OCI-LY7 (cell line): ENCODE data around the gene SHMT2. TPM values are rescaled to one million over a fixed set of nuclear protein-coding genes. Genes with fewer than 3 reads are reported as not detected.

Experiments used
- BruUV-seq: library from RNA; stranded (reverse); fragments of 400-500 nt; replicated peaks from 2 replicates; lab custom pipeline; 2021; lab: Mats Ljungman, UMichigan
- CTCF ChIA-PET: fragments of 300-600 bp; sonication (Branson Sonifier 250); formaldehyde crosslinking; loops from one replicate; lab custom pipeline; 2022; ENCODE audit warnings: antibody characterized with exemption; ENCODE audit not compliant: unreplicated experiment; lab: Charles Lee
- POLR2A ChIA-PET: fragments of 300-600 bp; sonication (Branson Sonifier 250); formaldehyde crosslinking; loops from one replicate; lab custom pipeline; 2022; ENCODE audit warnings: antibody characterized with exemption; lab: Charles Lee
- DNase-seq: peaks from one replicate; pipeline ENCODE4 v3.0.0-alpha.2; 2015; ENCODE audit warnings: low spot score
- H2AFZ ChIP-seq: fragments of 200-600 bp; sonication (generic), shearing (Covaris generic); 2 replicates; pipeline ENCODE4 v1.6.1; 2014; ENCODE audit warnings: mild to moderate bottlenecking, antibody characterized with exemption, low read length, moderate library complexity
- H3K27ac ChIP-seq: fragments of 200-600 bp; sonication (generic); 2 replicates; pipeline ENCODE4 v1.5.1; 2014; ENCODE audit warnings: mixed run types, low read depth, mild to moderate bottlenecking, moderate library complexity, low read length, inconsistent platforms; ENCODE audit not compliant: poor library complexity, severe bottlenecking
- H3K36me3 ChIP-seq: fragments of 200-600 bp; sonication (generic); 2 replicates; pipeline ENCODE4 v1.6.1; 2014; ENCODE audit warnings: mild to moderate bottlenecking, antibody characterized with exemption, low read length, moderate library complexity, mixed read lengths; ENCODE audit not compliant: insufficient read depth
- H3K4me1 ChIP-seq: fragments of 200-600 bp; sonication (generic); 2 replicates; pipeline ENCODE4 v1.5.1; 2014; ENCODE audit warnings: mild to moderate bottlenecking, low read length; ENCODE audit not compliant: insufficient read depth, poor library complexity, severe bottlenecking
- H3K4me2 ChIP-seq: fragments of 200-600 bp; sonication (generic); 2 replicates; pipeline ENCODE4 v1.6.1; 2014; ENCODE audit warnings: mild to moderate bottlenecking, low read length
- H3K4me3 ChIP-seq: fragments of 200-600 bp; sonication (generic); 2 replicates; pipeline ENCODE4 v1.5.1; 2014; ENCODE audit warnings: mild to moderate bottlenecking, low read depth, low read length; ENCODE audit not compliant: poor library complexity, severe bottlenecking
- H3K79me2 ChIP-seq: fragments of 200-600 bp; sonication (generic); 2 replicates; pipeline ENCODE4 v1.6.1; 2016; ENCODE audit warnings: low read depth, mild to moderate bottlenecking, low read length, moderate library complexity, mixed read lengths; ENCODE audit not compliant: insufficient read depth
- H3K9me2 ChIP-seq: fragments of 200-600 bp; sonication (generic); 2 replicates; pipeline ENCODE4 v1.6.1; 2016; ENCODE audit warnings: mild to moderate bottlenecking, low read length, mixed read lengths; ENCODE audit not compliant: insufficient read depth
- H3K9me3 ChIP-seq: fragments of 200-600 bp; sonication (generic); 2 replicates; pipeline ENCODE4 v1.6.1; 2014; ENCODE audit warnings: mild to moderate bottlenecking, mixed run types, low read length, mixed read lengths
- H4K20me1 ChIP-seq: fragments of 200-600 bp; sonication (generic); 2 replicates; pipeline ENCODE4 v1.6.1; 2014; ENCODE audit warnings: mild to moderate bottlenecking, antibody characterized with exemption, low read length, moderate library complexity, mixed read lengths; ENCODE audit not compliant: insufficient read depth
- EZH2phosphoT487 ChIP-seq: fragments of 200-600 bp; sonication (generic); IDR thresholded peaks from 2 replicates; pipeline ENCODE4 v1.6.1; 2018; ENCODE audit warnings: low read depth, borderline replicate concordance, mild to moderate bottlenecking, mixed run types, antibody characterized with exemption, low read length, moderate library complexity, mixed read lengths
- intact Hi-C: fragments of 100-400 bp; cut with micrococcal nuclease; formaldehyde crosslinking; loops from one replicate; pipeline ENCODE4 v1.10.0; 2022; ENCODE audit not compliant: unreplicated experiment
- total RNA-seq, 2 experiments: library from RNA; depleted of rRNA in 1 of 2; stranded (reverse); fragments of >200 nt in 1 of 2; shearing (Covaris generic) in 1 of 2; gene quantifications; 2 replicates each; pipeline ENCODE4 v1.2.3, GENCODE V29; 2014 to 2022
- TF ChIP-seq, protein P1 (sequence below): fragments of 200-600 bp; sonication (generic); conservative IDR thresholded peaks from 2 replicates; pipeline ENCODE4 v1.5.1; 2014; ENCODE audit warnings: mild to moderate bottlenecking, antibody characterized with exemption, low read length, moderate library complexity, mixed read lengths

Gene SHMT2
- total RNA-seq, 2 experiments from 2014 or later: 394 to 415 TPM

DNA sequence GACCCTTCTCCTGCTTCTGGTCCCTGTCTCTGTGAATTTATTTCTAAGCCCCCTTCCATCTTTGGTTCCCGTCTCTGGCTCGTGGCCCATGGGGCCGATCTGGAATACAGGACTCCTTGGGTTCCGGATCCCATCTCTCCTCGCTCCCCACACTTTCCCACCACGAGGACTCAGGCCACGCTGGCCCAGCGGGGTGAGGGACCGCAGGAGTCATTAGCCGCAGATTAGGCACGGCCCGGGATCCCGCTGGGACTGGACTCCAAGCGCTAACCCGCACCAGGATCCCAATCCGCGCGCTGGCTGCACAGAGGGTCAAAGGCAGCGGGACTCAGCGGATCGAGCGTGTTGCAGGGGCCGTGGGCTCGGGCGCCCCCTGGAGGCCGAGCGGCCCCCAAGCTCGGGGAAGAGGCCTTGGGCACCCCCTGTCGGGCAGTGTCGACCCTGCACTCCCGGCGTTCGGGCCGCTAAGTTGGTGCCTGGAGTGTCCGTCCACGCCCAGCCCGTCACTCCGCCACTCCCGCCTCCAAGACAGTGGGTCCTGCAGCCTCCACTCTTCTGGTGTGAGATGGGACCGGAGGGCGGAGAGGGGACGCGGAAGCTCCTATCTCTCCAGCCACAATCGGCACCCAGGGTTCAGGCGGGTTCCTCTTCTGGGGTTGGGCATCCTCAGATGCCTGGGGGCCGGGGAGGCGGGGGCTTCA, 9.5 kb downstream of the SHMT2 start:
- BruUV-seq: no TSS peak
- H3K4me2 ChIP-seq: peak overlapping the region; percentile 99
- no peaks in the 10 kb centered on the region for H3K79me2 ChIP-seq
- no peak for TF ChIP-seq EZH2phosphoT487
- TF ChIP-seq, protein P1, sequence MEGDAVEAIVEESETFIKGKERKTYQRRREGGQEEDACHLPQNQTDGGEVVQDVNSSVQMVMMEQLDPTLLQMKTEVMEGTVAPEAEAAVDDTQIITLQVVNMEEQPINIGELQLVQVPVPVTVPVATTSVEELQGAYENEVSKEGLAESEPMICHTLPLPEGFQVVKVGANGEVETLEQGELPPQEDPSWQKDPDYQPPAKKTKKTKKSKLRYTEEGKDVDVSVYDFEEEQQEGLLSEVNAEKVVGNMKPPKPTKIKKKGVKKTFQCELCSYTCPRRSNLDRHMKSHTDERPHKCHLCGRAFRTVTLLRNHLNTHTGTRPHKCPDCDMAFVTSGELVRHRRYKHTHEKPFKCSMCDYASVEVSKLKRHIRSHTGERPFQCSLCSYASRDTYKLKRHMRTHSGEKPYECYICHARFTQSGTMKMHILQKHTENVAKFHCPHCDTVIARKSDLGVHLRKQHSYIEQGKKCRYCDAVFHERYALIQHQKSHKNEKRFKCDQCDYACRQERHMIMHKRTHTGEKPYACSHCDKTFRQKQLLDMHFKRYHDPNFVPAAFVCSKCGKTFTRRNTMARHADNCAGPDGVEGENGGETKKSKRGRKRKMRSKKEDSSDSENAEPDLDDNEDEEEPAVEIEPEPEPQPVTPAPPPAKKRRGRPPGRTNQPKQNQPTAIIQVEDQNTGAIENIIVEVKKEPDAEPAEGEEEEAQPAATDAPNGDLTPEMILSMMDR: peak; percentile 100
- peaks cover 20% of the 10 kb centered on the region for H3K36me3 ChIP-seq
- ChIA-PET CTCF (interaction anchor here (2.3 to 3.0 kb wide), 2 partner anchors 9 to 25 kb away, joined by 10 to 18 read pairs; partner anchors contain the start of gene SHMT2), POLR2A (interaction anchor here (1.0 to 7.3 kb wide), 4 partner anchors 8 to 25 kb away, joined by 5 to 69 read pairs (median 14); partner anchors contain the start of gene SHMT2)
- H2AFZ ChIP-seq: peak overlapping the region; percentile 43; the same call in 1 of the 2 replicates
- H3K27ac ChIP-seq: peak overlapping the region; percentile 92
- H3K4me3 ChIP-seq: peak overlapping the region; percentile 74
- DNase-seq: peak; percentile 90
- 0 out of 2 replicates have a peak, but pooled peaks cover 2% of the 10 kb centered on the region for H4K20me1 ChIP-seq
- H3K4me1 ChIP-seq: peaks cover 53% of the 10 kb centered on the region
- H3K9me2 ChIP-seq: no peaks in the 10 kb centered on the region
- intact Hi-C loops: loop anchor here (1.0 kb wide), 1 partner anchor 25 kb away; no protein-coding TSS in a partner anchor
- no peaks in the 10 kb centered on the region for H3K9me3 ChIP-seq

DNA sequence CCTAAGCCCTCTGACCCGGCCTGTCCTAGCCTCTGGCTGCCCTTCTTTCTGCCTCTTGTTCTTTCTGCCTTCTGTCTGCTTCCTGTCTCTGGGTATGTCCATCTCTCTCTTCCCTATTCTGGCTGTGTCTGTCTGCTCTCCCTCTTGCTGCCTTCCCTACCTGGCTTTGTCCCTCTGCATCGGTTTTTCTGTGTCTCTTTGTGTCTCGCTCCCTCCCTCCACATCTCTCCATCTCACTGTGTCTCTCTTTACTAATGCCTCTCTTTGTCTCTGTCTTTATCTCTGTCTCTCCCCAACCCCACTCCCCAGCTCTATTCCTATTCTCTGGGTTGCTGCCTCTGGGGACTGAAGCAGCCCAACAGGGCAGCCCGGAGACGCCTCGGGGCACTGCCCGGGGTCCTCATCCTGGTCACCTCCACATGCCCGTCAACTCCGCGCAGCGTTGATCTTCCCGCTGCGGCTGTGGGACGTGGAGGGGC, 10.1 kb downstream of the SHMT2 start:
- H2AFZ ChIP-seq: peak overlapping the region; percentile 34; the same call in 1 of the 2 replicates
- TSS peak; percentile 72 for BruUV-seq
- intact Hi-C loops: loop anchor here (1.0 to 5.0 kb wide), 6 partner anchors 25 to 513 kb away; partner anchors contain the start of genes CDK4, DDIT3 and STAT6
- H3K27ac ChIP-seq: peak overlapping the region; percentile 92
- ChIA-PET POLR2A (interaction anchor here (1.0 to 7.3 kb wide), 3 partner anchors 9 to 26 kb away, joined by 5 to 69 read pairs (median 17); partner anchors contain the start of gene SHMT2), CTCF (interaction anchor here (2.3 to 4.5 kb wide), 3 partner anchors 10 to 26 kb away, joined by 10 to 32 read pairs (median 18); partner anchors contain the start of gene SHMT2)
- H3K79me2 ChIP-seq: no peaks in the 10 kb centered on the region
- H3K4me1 ChIP-seq: peaks cover 51% of the 10 kb centered on the region
- DNase-seq: no peak
- peak overlapping the region; percentile 99 for H3K4me2 ChIP-seq
- peaks cover 13% of the 10 kb centered on the region for H3K36me3 ChIP-seq
- no peaks in the 10 kb centered on the region for H4K20me1 ChIP-seq
- peak overlapping the region; percentile 74 for H3K4me3 ChIP-seq
- no peaks in the 10 kb centered on the region for H3K9me2 ChIP-seq
- TF ChIP-seq, protein P1: no peak
- no peak for TF ChIP-seq EZH2phosphoT487
- no peaks in the 10 kb centered on the region for H3K9me3 ChIP-seq
